Mucosa of stomach (tissue), 1 donor: ENCODE measurements around the gene CYTH3.

ENCODE experiments used
- H3K27me3 ChIP-seq: one replicate; pipeline ENCODE4 v1.7.0; 2013; ENCODE audit warnings: mild to moderate bottlenecking, low read length; ENCODE audit not compliant: control insufficient read depth, insufficient read depth
- H3K36me3 ChIP-seq: one replicate; pipeline ENCODE4 v1.7.0; 2013; ENCODE audit warnings: low read length; ENCODE audit not compliant: control insufficient read depth, insufficient read depth
- H3K4me1 ChIP-seq: one replicate; pipeline ENCODE4 v1.7.0; 2013; ENCODE audit warnings: mild to moderate bottlenecking, low read length; ENCODE audit not compliant: control insufficient read depth, insufficient read depth
- H3K4me3 ChIP-seq: one replicate; pipeline ENCODE4 v1.7.0; 2013; ENCODE audit warnings: low read length
- H3K9ac ChIP-seq: one replicate; pipeline ENCODE4 v1.7.0; 2013; ENCODE audit warnings: mild to moderate bottlenecking, low read length, moderate library complexity
- H3K9me3 ChIP-seq: one replicate; pipeline ENCODE4 v1.7.0; 2013; ENCODE audit warnings: mild to moderate bottlenecking, low read length, moderate library complexity; ENCODE audit not compliant: control insufficient read depth
- donor health status: Pancreatic carcinoma.

CYTH3 gene

GRCh38 chr7:6262221-6262620 lies 10.2 kb downstream of the CYTH3 start:
- H3K27me3 ChIP-seq = no peaks in the 10 kb centered on the region
- H3K4me1 ChIP-seq = peaks cover 52% of the 10 kb centered on the region
- H3K9ac ChIP-seq = no peak overlapping the region
- H3K9me3 ChIP-seq = no peaks in the 10 kb centered on the region
- H3K4me3 ChIP-seq = no peak overlapping the region
- H3K36me3 ChIP-seq = no peaks in the 10 kb centered on the region

GRCh38 chr7:6261699-6262098 lies 10.7 kb downstream of the CYTH3 start:
- Histone ChIP-seq H3K9me3 (no peaks in the 10 kb centered on the region), H3K4me1 (peaks cover 53% of the 10 kb centered on the region), H3K27me3 (no peaks in the 10 kb centered on the region), H3K9ac (no peak overlapping the region), H3K36me3 (no peaks in the 10 kb centered on the region), H3K4me3 (no peak overlapping the region)

- Histone ChIP-seq H3K27me3 (no peaks in the 10 kb centered on the region), H3K4me1 (peaks cover 60% of the 10 kb centered on the region), H3K36me3 (no peaks in the 10 kb centered on the region), H3K9ac (no peak overlapping the region), H3K4me3 (no peak overlapping the region), H3K9me3 (no peaks in the 10 kb centered on the region)
Observed at GRCh38 chr7:6260291-6261187, 11.9 kb downstream of the CYTH3 start.

GRCh38 chr7:6259257-6259656 lies 13.2 kb downstream of the CYTH3 start:
- Histone ChIP-seq H3K4me1 (peaks cover 64% of the 10 kb centered on the region), H3K4me3 (no peak overlapping the region)

GRCh38 chr7:6258440-6259182 lies 13.8 kb downstream of the CYTH3 start:
- Histone ChIP-seq H3K27me3 (no peaks in the 10 kb centered on the region), H3K9ac (no peak overlapping the region), H3K4me1 (peaks cover 63% of the 10 kb centered on the region), H3K36me3 (no peaks in the 10 kb centered on the region), H3K4me3 (no peak overlapping the region), H3K9me3 (no peaks in the 10 kb centered on the region)

More at GRCh38 chr7:6259257-6259656, 13.2 kb downstream of the CYTH3 start:
- Histone ChIP-seq H3K36me3 (no peaks in the 10 kb centered on the region), H3K27me3 (no peaks in the 10 kb centered on the region), H3K9me3 (no peaks in the 10 kb centered on the region), H3K9ac (no peak overlapping the region)

GRCh38 chr7:6257675-6258074 lies 14.7 kb downstream of the CYTH3 start:
- peaks cover 56% of the 10 kb centered on the region for H3K4me1 ChIP-seq

GRCh38 chr7:6256677-6257535 lies 15.5 kb downstream of the CYTH3 start:
- Histone ChIP-seq H3K9me3 (no peaks in the 10 kb centered on the region), H3K27me3 (no peaks in the 10 kb centered on the region), H3K36me3 (no peaks in the 10 kb centered on the region), H3K9ac (no peak overlapping the region), H3K4me1 (peaks cover 52% of the 10 kb centered on the region), H3K4me3 (no peak overlapping the region)

More at GRCh38 chr7:6257675-6258074, 14.7 kb downstream of the CYTH3 start:
- Histone ChIP-seq H3K9ac (no peak overlapping the region), H3K4me3 (no peak overlapping the region), H3K36me3 (no peaks in the 10 kb centered on the region), H3K9me3 (no peaks in the 10 kb centered on the region), H3K27me3 (no peaks in the 10 kb centered on the region)

GRCh38 chr7:6256109-6256483 lies 16.3 kb downstream of the CYTH3 start:
- Histone ChIP-seq H3K9ac (no peak overlapping the region), H3K27me3 (no peaks in the 10 kb centered on the region), H3K4me1 (peaks cover 50% of the 10 kb centered on the region), H3K9me3 (no peaks in the 10 kb centered on the region), H3K4me3 (no peak overlapping the region), H3K36me3 (no peaks in the 10 kb centered on the region)

GRCh38 chr7:6254866-6255265 lies 17.6 kb downstream of the CYTH3 start:
- H3K9me3 ChIP-seq = no peaks in the 10 kb centered on the region
- no peak overlapping the region for H3K9ac ChIP-seq
- H3K36me3 ChIP-seq = no peaks in the 10 kb centered on the region
- no peak overlapping the region for H3K4me3 ChIP-seq
- peaks cover 37% of the 10 kb centered on the region for H3K4me1 ChIP-seq
- H3K27me3 ChIP-seq = no peaks in the 10 kb centered on the region

- no peaks in the 10 kb centered on the region for H3K27me3 ChIP-seq
- no peak overlapping the region for H3K4me3 ChIP-seq
- peaks cover 29% of the 10 kb centered on the region for H3K4me1 ChIP-seq
- H3K36me3 ChIP-seq = no peaks in the 10 kb centered on the region
- no peaks in the 10 kb centered on the region for H3K9me3 ChIP-seq
- no peak overlapping the region for H3K9ac ChIP-seq
Observed at GRCh38 chr7:6252748-6253147, 19.7 kb downstream of the CYTH3 start.

- peaks cover 25% of the 10 kb centered on the region for H3K4me1 ChIP-seq
- H3K4me3 ChIP-seq = no peak overlapping the region
- H3K9ac ChIP-seq = no peak overlapping the region
- no peaks in the 10 kb centered on the region for H3K27me3 ChIP-seq
- H3K9me3 ChIP-seq = no peaks in the 10 kb centered on the region
- no peaks in the 10 kb centered on the region for H3K36me3 ChIP-seq
Observed at GRCh38 chr7:6252341-6252746, 20.1 kb downstream of the CYTH3 start.
